ENCODE results near the gene ELK3. TPM values are rescaled to one million over a fixed set of nuclear protein-coding genes. Genes with fewer than 3 reads are reported as not detected.

The ELK3 gene
- 3.0 TPM for polyA plus RNA-seq (2012; ENCODE audit: missing spikeins)

DNA sequence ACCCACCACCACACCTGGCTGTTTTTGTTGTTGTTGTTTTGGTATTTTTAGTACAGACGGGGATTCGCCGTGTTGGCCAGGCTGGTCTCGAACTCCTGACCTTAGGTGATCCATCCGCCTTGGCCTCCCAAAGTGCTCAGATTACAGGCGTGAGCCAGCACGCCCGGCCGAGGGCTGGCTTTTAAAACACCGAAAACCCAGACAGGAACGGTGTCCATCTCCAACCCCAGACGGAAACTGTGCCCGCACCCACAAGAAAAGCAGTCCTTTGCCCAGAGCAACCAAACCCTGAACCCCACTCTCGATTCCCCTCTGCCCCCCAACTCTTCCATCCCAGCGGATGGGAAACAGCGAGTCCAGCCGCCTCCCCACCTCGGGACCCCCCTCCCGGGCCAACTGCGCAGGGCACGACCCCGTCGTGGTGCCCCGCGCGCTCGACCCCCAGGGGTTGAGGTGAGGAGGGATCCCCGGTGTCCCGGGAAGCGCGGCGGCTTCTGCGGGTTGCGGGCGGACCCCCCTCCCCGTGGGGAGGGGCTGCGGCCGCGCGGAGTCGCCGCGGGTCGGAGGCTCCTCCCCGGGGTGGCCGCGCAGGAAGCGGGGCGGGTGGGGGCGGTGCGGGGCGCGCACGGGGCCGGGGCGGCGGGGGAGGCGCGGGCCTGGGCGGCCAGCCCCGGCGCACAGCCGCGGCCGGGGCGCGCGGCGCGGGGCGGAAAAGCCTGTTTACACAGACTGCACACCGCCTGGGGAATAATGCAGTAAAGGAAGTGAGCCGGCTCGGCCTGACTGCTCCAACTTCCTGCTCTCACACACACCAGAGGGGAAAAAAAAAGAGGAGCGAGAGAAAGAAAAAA, at the start of gene ELK3:
TSS of gene ELK3 (plus strand) at position 651 of the 851 bp plus-strand sequence.
- DNase-seq (ENCODE audit: insufficient read length) (peak; percentile 46), FAIRE-seq (peak; percentile 70)
- TF ChIP-seq TAF1 (IDR thresholded peaks at IDR 0.05; ENCODE audit: borderline replicate concordance, low read depth, low read length): 0 out of 2 replicates have a peak, but pooled peaks have one; percentile 13
- TF ChIP-seq POLR2AphosphoS5 (IDR thresholded peaks at IDR 0.05; ENCODE audit: low read depth, low read length): no peak

GRCh38 chr12:96146747-96147146, 47.4 kb upstream of the ELK3 start:
- no peak for FAIRE-seq

DNA sequence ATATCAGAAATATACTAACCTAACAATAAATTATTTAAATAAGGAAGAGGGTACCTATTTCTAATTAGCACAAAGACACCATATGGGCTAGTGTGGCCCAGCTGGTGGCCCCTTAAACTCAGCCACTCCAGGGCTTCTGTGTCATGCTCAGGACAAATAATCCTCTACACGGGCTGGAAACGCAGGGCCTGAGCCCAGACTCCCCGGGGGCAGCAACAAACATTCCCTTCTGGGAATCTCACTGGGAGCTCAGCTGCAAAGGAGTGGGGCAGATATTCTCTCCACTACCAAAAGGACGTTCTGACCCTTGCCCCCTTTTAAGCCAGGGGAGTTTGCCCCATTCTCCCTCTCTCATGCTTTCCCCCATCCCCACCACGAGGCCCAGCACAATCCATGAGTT, 43.7 kb upstream of the ELK3 start:
- FAIRE-seq (no peak), DNase-seq (ENCODE audit: insufficient read length) (no peak)
- TF ChIP-seq TAF1 (IDR thresholded peaks at IDR 0.05; ENCODE audit: borderline replicate concordance, low read depth, low read length) (no peak), POLR2A (IDR thresholded peaks at IDR 0.05; ENCODE audit: low read depth, low read length) (no peak), POLR2AphosphoS5 (IDR thresholded peaks at IDR 0.05; ENCODE audit: low read depth, low read length) (no peak)

More at GRCh38 chr12:96146747-96147146, 47.4 kb upstream of the ELK3 start:
- DNase-seq (ENCODE audit: insufficient read length): no peak
- TF ChIP-seq POLR2A (IDR thresholded peaks at IDR 0.05; ENCODE audit: low read depth, low read length): no peak
- TF ChIP-seq TAF1 (IDR thresholded peaks at IDR 0.05; ENCODE audit: borderline replicate concordance, low read depth, low read length): no peak
- TF ChIP-seq POLR2AphosphoS5 (IDR thresholded peaks at IDR 0.05; ENCODE audit: low read depth, low read length): no peak

DNA sequence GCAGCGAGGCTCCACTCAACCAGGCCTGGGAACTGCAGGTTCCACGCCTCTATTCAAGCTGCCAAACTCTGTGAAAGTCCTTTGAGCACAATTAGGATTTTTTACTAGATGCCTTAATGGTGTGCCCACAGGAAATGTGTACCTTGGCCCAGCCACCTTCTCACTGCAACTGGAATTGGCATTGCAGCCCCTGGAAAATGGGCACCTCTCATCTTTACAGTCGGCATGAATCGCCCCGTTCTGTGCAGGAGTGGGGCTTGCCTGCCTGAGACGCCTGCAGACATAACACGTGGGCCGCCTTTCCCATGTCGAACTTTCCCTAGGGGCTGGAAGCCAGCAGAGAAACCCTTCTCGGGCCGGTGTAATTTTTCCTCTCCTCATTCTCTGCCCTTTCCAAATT, 42.0 kb upstream of the ELK3 start:
- no peak for TF ChIP-seq TAF1 (IDR thresholded peaks at IDR 0.05; ENCODE audit: borderline replicate concordance, low read depth, low read length)
- TF ChIP-seq POLR2AphosphoS5 (IDR thresholded peaks at IDR 0.05; ENCODE audit: low read depth, low read length): no peak
- TF ChIP-seq POLR2A (IDR thresholded peaks at IDR 0.05; ENCODE audit: low read depth, low read length): no peak
- FAIRE-seq (no peak), DNase-seq (ENCODE audit: insufficient read length) (no peak)

DNA sequence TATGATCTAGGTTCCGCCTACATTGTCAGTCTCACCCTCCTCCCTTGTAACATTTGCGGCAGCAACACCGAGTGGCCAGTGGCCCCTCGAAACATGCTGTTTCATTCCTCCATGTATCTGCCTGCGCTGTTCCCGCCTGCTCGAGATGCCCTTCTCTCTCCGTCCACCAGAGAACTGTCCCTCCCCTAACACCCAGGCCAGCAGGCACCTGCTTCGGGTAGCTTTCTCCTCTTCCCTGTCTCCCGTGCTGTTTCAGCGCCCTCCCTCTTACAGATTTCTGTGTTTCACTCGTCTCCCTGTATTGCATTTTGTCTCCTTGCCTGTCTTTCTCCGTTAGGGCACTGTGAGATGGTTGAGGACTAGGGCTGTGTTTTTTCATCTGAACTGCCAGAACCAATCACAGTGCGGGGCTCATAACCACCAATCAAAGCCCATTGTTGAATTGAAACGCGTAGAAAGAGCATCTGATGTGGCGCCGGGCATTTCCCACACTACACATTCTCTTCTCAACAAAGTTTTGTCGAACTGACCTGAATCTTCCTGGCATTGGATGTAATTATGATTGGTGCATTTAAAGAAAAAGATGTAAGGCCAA, 40.9 kb upstream of the ELK3 start:
- TF ChIP-seq POLR2A (IDR thresholded peaks at IDR 0.05; ENCODE audit: low read depth, low read length): no peak
- no peak for TF ChIP-seq TAF1 (IDR thresholded peaks at IDR 0.05; ENCODE audit: borderline replicate concordance, low read depth, low read length)
- TF ChIP-seq POLR2AphosphoS5 (IDR thresholded peaks at IDR 0.05; ENCODE audit: low read depth, low read length): no peak
- no peak for FAIRE-seq
- no peak for DNase-seq (ENCODE audit: insufficient read length)

- FAIRE-seq: no peak
- DNase-seq (ENCODE audit: insufficient read length): no peak
- no peak for TF ChIP-seq POLR2AphosphoS5 (IDR thresholded peaks at IDR 0.05; ENCODE audit: low read depth, low read length)
- no peak for TF ChIP-seq TAF1 (IDR thresholded peaks at IDR 0.05; ENCODE audit: borderline replicate concordance, low read depth, low read length)
- TF ChIP-seq POLR2A (IDR thresholded peaks at IDR 0.05; ENCODE audit: low read depth, low read length): no peak
Observed at GRCh38 chr12:96155181-96155580, 39.0 kb upstream of the ELK3 start.

GRCh38 chr12:96155781-96156180, 38.4 kb upstream of the ELK3 start:
- DNase-seq (ENCODE audit: insufficient read length): no peak
- no peak for FAIRE-seq
- TF ChIP-seq POLR2AphosphoS5 (IDR thresholded peaks at IDR 0.05; ENCODE audit: low read depth, low read length) (no peak), TAF1 (IDR thresholded peaks at IDR 0.05; ENCODE audit: borderline replicate concordance, low read depth, low read length) (no peak), POLR2A (IDR thresholded peaks at IDR 0.05; ENCODE audit: low read depth, low read length) (no peak)

GRCh38 chr12:96156211-96156610, 38.0 kb upstream of the ELK3 start:
- no peak for FAIRE-seq
- no peak for DNase-seq (ENCODE audit: insufficient read length)
- TF ChIP-seq TAF1 (IDR thresholded peaks at IDR 0.05; ENCODE audit: borderline replicate concordance, low read depth, low read length) (no peak), POLR2A (IDR thresholded peaks at IDR 0.05; ENCODE audit: low read depth, low read length) (no peak), POLR2AphosphoS5 (IDR thresholded peaks at IDR 0.05; ENCODE audit: low read depth, low read length) (no peak)

GRCh38 chr12:96157427-96157826, 36.7 kb upstream of the ELK3 start:
- TF ChIP-seq POLR2A (IDR thresholded peaks at IDR 0.05; ENCODE audit: low read depth, low read length) (no peak), TAF1 (IDR thresholded peaks at IDR 0.05; ENCODE audit: borderline replicate concordance, low read depth, low read length) (no peak), POLR2AphosphoS5 (IDR thresholded peaks at IDR 0.05; ENCODE audit: low read depth, low read length) (no peak)
- DNase-seq (ENCODE audit: insufficient read length): no peak
- FAIRE-seq: no peak

GRCh38 chr12:96164951-96165811, 29.0 kb upstream of the ELK3 start:
- DNase-seq (ENCODE audit: insufficient read length): no peak

DNA sequence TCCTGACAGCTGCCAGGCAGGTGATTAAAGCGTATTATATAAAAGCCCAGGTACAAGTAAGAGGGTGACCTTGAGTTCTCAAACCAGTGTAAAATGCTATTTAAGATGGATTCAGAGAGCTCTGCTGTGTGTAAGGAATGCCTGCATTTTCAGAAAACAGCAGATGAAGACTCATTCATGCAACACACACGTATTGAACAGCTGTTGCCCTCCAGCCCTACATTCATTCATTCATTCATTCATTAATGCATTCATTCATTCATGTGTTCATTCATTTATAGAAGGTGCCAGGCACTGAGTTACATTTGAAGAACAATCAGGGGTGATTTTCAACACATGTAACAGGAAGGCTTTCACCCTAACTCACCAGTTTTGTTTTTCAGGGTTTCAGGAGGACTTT, 27.4 kb upstream of the ELK3 start:
- FAIRE-seq: no peak
- TF ChIP-seq POLR2AphosphoS5 (IDR thresholded peaks at IDR 0.05; ENCODE audit: low read depth, low read length): no peak
- TF ChIP-seq TAF1 (IDR thresholded peaks at IDR 0.05; ENCODE audit: borderline replicate concordance, low read depth, low read length): no peak
- no peak for TF ChIP-seq POLR2A (IDR thresholded peaks at IDR 0.05; ENCODE audit: low read depth, low read length)
- DNase-seq (ENCODE audit: insufficient read length): no peak

More at GRCh38 chr12:96164951-96165811, 29.0 kb upstream of the ELK3 start:
- TF ChIP-seq TAF1 (IDR thresholded peaks at IDR 0.05; ENCODE audit: borderline replicate concordance, low read depth, low read length): no peak
- TF ChIP-seq POLR2AphosphoS5 (IDR thresholded peaks at IDR 0.05; ENCODE audit: low read depth, low read length): no peak
- no peak for TF ChIP-seq POLR2A (IDR thresholded peaks at IDR 0.05; ENCODE audit: low read depth, low read length)
- FAIRE-seq: no peak
